ENCODE measurements around the gene TPPP3. TPM values are rescaled to one million over a fixed set of nuclear protein-coding genes. Genes with fewer than 3 reads are reported as not detected.

TPPP3 gene
- polyA plus RNA-seq, 3 donors, result 63.1 to 123 (median 78.6) TPM

GRCh38 chr16:67413978-67414911, 20.9 kb upstream of the TPPP3 start:
- no peak overlapping the region for H3K4me2 ChIP-seq (replicated peaks; ENCODE audit: extremely low read depth, low read length, poor library complexity, severe bottlenecking)
- H3K27ac ChIP-seq (ENCODE audit: low read depth in 1 of 2, low read length in 2 of 2), result no peak overlapping the region
- H3K4me3 ChIP-seq (replicated peaks in 1 of 3; ENCODE audit: low read depth in 2 of 3, low read length in 3 of 3), result no peak overlapping the region
- TF ChIP-seq, protein P1, sequence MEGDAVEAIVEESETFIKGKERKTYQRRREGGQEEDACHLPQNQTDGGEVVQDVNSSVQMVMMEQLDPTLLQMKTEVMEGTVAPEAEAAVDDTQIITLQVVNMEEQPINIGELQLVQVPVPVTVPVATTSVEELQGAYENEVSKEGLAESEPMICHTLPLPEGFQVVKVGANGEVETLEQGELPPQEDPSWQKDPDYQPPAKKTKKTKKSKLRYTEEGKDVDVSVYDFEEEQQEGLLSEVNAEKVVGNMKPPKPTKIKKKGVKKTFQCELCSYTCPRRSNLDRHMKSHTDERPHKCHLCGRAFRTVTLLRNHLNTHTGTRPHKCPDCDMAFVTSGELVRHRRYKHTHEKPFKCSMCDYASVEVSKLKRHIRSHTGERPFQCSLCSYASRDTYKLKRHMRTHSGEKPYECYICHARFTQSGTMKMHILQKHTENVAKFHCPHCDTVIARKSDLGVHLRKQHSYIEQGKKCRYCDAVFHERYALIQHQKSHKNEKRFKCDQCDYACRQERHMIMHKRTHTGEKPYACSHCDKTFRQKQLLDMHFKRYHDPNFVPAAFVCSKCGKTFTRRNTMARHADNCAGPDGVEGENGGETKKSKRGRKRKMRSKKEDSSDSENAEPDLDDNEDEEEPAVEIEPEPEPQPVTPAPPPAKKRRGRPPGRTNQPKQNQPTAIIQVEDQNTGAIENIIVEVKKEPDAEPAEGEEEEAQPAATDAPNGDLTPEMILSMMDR (IDR thresholded peaks at IDR 0.05), result no peak
- H3K4me1 ChIP-seq (ENCODE audit: control insufficient read depth in 1 of 2, insufficient read depth in 2 of 2, low read length in 2 of 2), result peaks cover 10 to 13% of the 10 kb centered on the region in 2 donors
- Mint-ChIP-seq H3K27me3 (ENCODE audit: low read depth in 3 of 3) (peaks cover 6 to 29% (median 29%) of the 10 kb centered on the region in 3 donors), H3K27ac (no peak overlapping the region), H3K4me3 (peak overlapping the region in 1 of 2 donors; percentile 9), H3K9me3 (no peaks in the 10 kb centered on the region), H3K4me1 (peaks cover 13% of the 10 kb centered on the region), H3K36me3 (no peaks in the 10 kb centered on the region)
- H2AFZ ChIP-seq (ENCODE audit: insufficient read depth, low read depth, low read length, poor library complexity, severe bottlenecking), result no peak overlapping the region
- H4K20me1 ChIP-seq (ENCODE audit: insufficient read depth, low read length), result no peaks in the 10 kb centered on the region
- no peaks in the 10 kb centered on the region for H3K36me3 ChIP-seq (replicated peaks in 1 of 2; ENCODE audit: control insufficient read depth in 1 of 2, insufficient read depth in 2 of 2, low read length in 2 of 2)
- H3K79me2 ChIP-seq (ENCODE audit: insufficient read depth, low read length), result no peaks in the 10 kb centered on the region
- no peaks in the 10 kb centered on the region for H3K9me3 ChIP-seq (replicated peaks in 1 of 2; ENCODE audit: control insufficient read depth in 1 of 2, insufficient read depth in 1 of 2, low read length in 2 of 2)
- intact Hi-C loops (cut with micrococcal nuclease), result no loop called here
- WGBS (ENCODE audit: insufficient coverage), result 84% methylated on average over 6 of the region's 6 CpGs
- no peak overlapping the region for H3K9ac ChIP-seq (ENCODE audit: insufficient read depth, low read length, poor library complexity, severe bottlenecking)
- peaks cover 0 to 11% of the 10 kb centered on the region in 2 donors for H3K27me3 ChIP-seq (ENCODE audit: control insufficient read depth in 2 of 2, insufficient read depth in 2 of 2, low read length in 2 of 2)
- DNase-seq, result no peak

GRCh38 chr16:67412294-67412693, 19.0 kb upstream of the TPPP3 start:
- Histone ChIP-seq H3K27ac (ENCODE audit: low read depth in 1 of 2, low read length in 2 of 2) (no peak overlapping the region), H3K79me2 (ENCODE audit: insufficient read depth, low read length) (no peaks in the 10 kb centered on the region), H3K4me2 (replicated peaks; ENCODE audit: extremely low read depth, low read length, poor library complexity, severe bottlenecking) (no peak overlapping the region), H3K9me3 (replicated peaks in 1 of 2; ENCODE audit: control insufficient read depth in 1 of 2, insufficient read depth in 1 of 2, low read length in 2 of 2) (no peaks in the 10 kb centered on the region), H3K36me3 (replicated peaks in 1 of 2; ENCODE audit: control insufficient read depth in 1 of 2, insufficient read depth in 2 of 2, low read length in 2 of 2) (no peaks in the 10 kb centered on the region), H3K4me1 (ENCODE audit: control insufficient read depth in 1 of 2, insufficient read depth in 2 of 2, low read length in 2 of 2) (peaks cover 16 to 19% of the 10 kb centered on the region in 2 donors), H2AFZ (ENCODE audit: insufficient read depth, low read depth, low read length, poor library complexity, severe bottlenecking) (no peak overlapping the region), H3K9ac (ENCODE audit: insufficient read depth, low read length, poor library complexity, severe bottlenecking) (no peak overlapping the region), H3K27me3 (ENCODE audit: control insufficient read depth in 2 of 2, insufficient read depth in 2 of 2, low read length in 2 of 2) (peaks cover 0 to 8% of the 10 kb centered on the region in 2 donors), H3K4me3 (replicated peaks in 1 of 3; ENCODE audit: low read depth in 2 of 3, low read length in 3 of 3) (no peak overlapping the region), H4K20me1 (ENCODE audit: insufficient read depth, low read length) (no peaks in the 10 kb centered on the region)
- no peak overlapping the region for H3K4me3 Mint-ChIP-seq
- H3K27me3 Mint-ChIP-seq (ENCODE audit: low read depth in 3 of 3), result peaks cover 6 to 22% (median 20%) of the 10 kb centered on the region in 3 donors
- no peak for DNase-seq
- no peak overlapping the region for H3K27ac Mint-ChIP-seq
- TF ChIP-seq, protein P1 (IDR thresholded peaks at IDR 0.05), result no peak
- H3K9me3 Mint-ChIP-seq, result no peaks in the 10 kb centered on the region
- intact Hi-C loops (cut with micrococcal nuclease), result no loop called here
- no peaks in the 10 kb centered on the region for H3K36me3 Mint-ChIP-seq
- H3K4me1 Mint-ChIP-seq, result peaks cover 19% of the 10 kb centered on the region
- WGBS (ENCODE audit: insufficient coverage), result 57% methylated on average over 1 of the region's 2 CpGs
